HUES64 (cell line): Measurements from ENCODE around the gene METTL24.
A peak's percentile ranks its signal among the peaks of the same experiment; 100 is the strongest.
"Not testable (repeated sequence)": the region's sequence is repeated elsewhere in the genome, so short reads cannot be mapped to it uniquely, and the experiment has no call there.

ENCODE experiments used
- H3K27ac ChIP-seq: 2 replicates; pipeline ENCODE4 v1.7.0; 2013; ENCODE audit warnings: low read depth, low read length, inconsistent platforms
- H3K27me3 ChIP-seq: 2 replicates; pipeline ENCODE4 v1.6.1; 2013; ENCODE audit warnings: mild to moderate bottlenecking, low read length; ENCODE audit not compliant: insufficient read depth
- H3K36me3 ChIP-seq: 2 replicates; pipeline ENCODE4 v1.6.1; 2013; ENCODE audit warnings: mild to moderate bottlenecking, low read length; ENCODE audit not compliant: insufficient read depth
- H3K4me1 ChIP-seq: 2 replicates; pipeline ENCODE4 v1.6.1; 2013; ENCODE audit warnings: mild to moderate bottlenecking, low read length, moderate library complexity; ENCODE audit not compliant: insufficient read depth
- H3K4me3 ChIP-seq: 2 replicates; pipeline ENCODE4 v1.5.1; 2013; ENCODE audit warnings: mild to moderate bottlenecking, low read length, moderate library complexity
- H3K9ac ChIP-seq: 2 replicates; pipeline ENCODE4 v1.6.1; 2013; ENCODE audit warnings: mild to moderate bottlenecking, low read depth, low read length
- H3K9me3 ChIP-seq: 2 replicates; pipeline ENCODE4 v1.6.1; 2013; ENCODE audit warnings: low read depth, low read length; ENCODE audit not compliant: insufficient read depth
- WGBS: fragments of 150-250, 120-280 bp; methylation state at CpG from one replicate; pipeline ENCODE4 v1.1.7; 2013; ENCODE audit warnings: missing lambda C conversion rate; 5-methylcytosine and 5-hydroxymethylcytosine counted together

Gene METTL24

GRCh38 chr6:110287462-110288341, 70.4 kb downstream of the METTL24 start:
- Histone ChIP-seq H3K27ac (no peak overlapping the region), H3K36me3 (no peaks in the 10 kb centered on the region), H3K9ac (no peak overlapping the region), H3K4me1 (peaks cover 7% of the 10 kb centered on the region), H3K27me3 (no peaks in the 10 kb centered on the region), H3K9me3 (peaks cover 17% of the 10 kb centered on the region; the same call in 1 of the 2 replicates), H3K4me3 (no peak overlapping the region)
- WGBS, result 91% methylated on average over 8 of the region's 8 CpGs

GRCh38 chr6:110285306-110286060, 72.7 kb downstream of the METTL24 start:
- Histone ChIP-seq H3K4me3 (no peak overlapping the region), H3K36me3 (no peaks in the 10 kb centered on the region), H3K9me3 (peaks cover 15% of the 10 kb centered on the region; the same call in 1 of the 2 replicates), H3K4me1 (peaks cover 7% of the 10 kb centered on the region), H3K9ac (no peak overlapping the region), H3K27ac (no peak overlapping the region), H3K27me3 (no peaks in the 10 kb centered on the region)
- 79% methylated on average over 7 of the region's 7 CpGs for WGBS

- H3K27ac ChIP-seq, result no peak overlapping the region
- peaks cover 10% of the 10 kb centered on the region; the same call in 1 of the 2 replicates for H3K9me3 ChIP-seq
- H3K36me3 ChIP-seq, result no peaks in the 10 kb centered on the region
- H3K4me3 ChIP-seq, result no peak overlapping the region
- peaks cover 7% of the 10 kb centered on the region for H3K4me1 ChIP-seq
- H3K9ac ChIP-seq, result no peak overlapping the region
- H3K27me3 ChIP-seq, result no peaks in the 10 kb centered on the region
Observed at GRCh38 chr6:110284855-110285254, 73.3 kb downstream of the METTL24 start.

- 89% methylated on average over 2 of the region's 2 CpGs for WGBS
- H3K27me3 ChIP-seq, result no peaks in the 10 kb centered on the region
- no peaks in the 10 kb centered on the region for H3K36me3 ChIP-seq
- peaks cover 7% of the 10 kb centered on the region for H3K4me1 ChIP-seq
- no peak overlapping the region for H3K27ac ChIP-seq
- H3K9me3 ChIP-seq, result no peaks in the 10 kb centered on the region
- H3K9ac ChIP-seq, result no peak overlapping the region
- no peak overlapping the region for H3K4me3 ChIP-seq
Observed at GRCh38 chr6:110283657-110284056, 74.5 kb downstream of the METTL24 start.

- no peak overlapping the region for H3K27ac ChIP-seq
- H3K9ac ChIP-seq, result no peak overlapping the region
- H3K36me3 ChIP-seq, result no peaks in the 10 kb centered on the region
- no peak overlapping the region for H3K4me3 ChIP-seq
- peaks cover 7% of the 10 kb centered on the region for H3K4me1 ChIP-seq
- H3K27me3 ChIP-seq, result no peaks in the 10 kb centered on the region
- H3K9me3 ChIP-seq, result no peaks in the 10 kb centered on the region
- 86% methylated on average over 1 of the region's 1 CpG for WGBS
Observed at GRCh38 chr6:110282412-110282811, 75.7 kb downstream of the METTL24 start.

GRCh38 chr6:110277100-110277665, 81.0 kb downstream of the METTL24 start:
- Histone ChIP-seq H3K4me1 (0 out of 2 replicates have a peak, but pooled peaks cover 8% of the 10 kb centered on the region), H3K9me3 (no peaks in the 10 kb centered on the region), H3K27me3 (no peaks in the 10 kb centered on the region), H3K36me3 (no peaks in the 10 kb centered on the region), H3K27ac (no peak overlapping the region), H3K9ac (no peak overlapping the region), H3K4me3 (no peak overlapping the region)
- 65% methylated on average over 6 of the region's 7 CpGs for WGBS

- H3K4me1 ChIP-seq, result peaks cover 24% of the 10 kb centered on the region
- H3K9me3 ChIP-seq, H3K9ac ChIP-seq, H3K36me3 ChIP-seq, H3K4me3 ChIP-seq, H3K27ac ChIP-seq, H3K27me3 ChIP-seq: not testable (repeated sequence)
Observed at GRCh38 chr6:110272781-110273180, 85.4 kb downstream of the METTL24 start.

GRCh38 chr6:110271732-110272022, 86.5 kb downstream of the METTL24 start:
- H3K4me1 ChIP-seq, result peaks cover 21% of the 10 kb centered on the region
- H3K4me3 ChIP-seq, result no peak overlapping the region
- WGBS, result no CpG with 5 or more reads among the region's 1 CpG
- H3K9ac ChIP-seq, result no peak overlapping the region
- no peaks in the 10 kb centered on the region; the same call in 1 of the 2 replicates for H3K9me3 ChIP-seq
- H3K27ac ChIP-seq, result no peak overlapping the region
- H3K27me3 ChIP-seq, result no peaks in the 10 kb centered on the region
- no peaks in the 10 kb centered on the region for H3K36me3 ChIP-seq

GRCh38 chr6:110270165-110270564, 88.0 kb downstream of the METTL24 start:
- Histone ChIP-seq H3K9me3 (no peaks in the 10 kb centered on the region; the same call in 1 of the 2 replicates), H3K4me3 (peak overlapping the region; percentile 29; the same call in 1 of the 2 replicates), H3K9ac (peak overlapping the region; percentile 65), H3K4me1 (peaks cover 16% of the 10 kb centered on the region), H3K36me3 (no peaks in the 10 kb centered on the region), H3K27ac (peak overlapping the region; percentile 87), H3K27me3 (no peaks in the 10 kb centered on the region)
- WGBS, result 43% methylated on average over 4 of the region's 4 CpGs

GRCh38 chr6:110269623-110270022, 88.5 kb downstream of the METTL24 start:
- H3K27me3 ChIP-seq, result no peaks in the 10 kb centered on the region
- H3K27ac ChIP-seq, result peak overlapping the region; percentile 87
- H3K9me3 ChIP-seq, result no peaks in the 10 kb centered on the region; the same call in 1 of the 2 replicates
- peak overlapping the region; percentile 65 for H3K9ac ChIP-seq
- WGBS, result 79% methylated on average over 1 of the region's 2 CpGs
- H3K36me3 ChIP-seq, result no peaks in the 10 kb centered on the region
- 0 out of 2 replicates have a peak overlapping the region, but pooled peaks have one; percentile 29 for H3K4me3 ChIP-seq
- H3K4me1 ChIP-seq, result peaks cover 16% of the 10 kb centered on the region

- Histone ChIP-seq H3K9me3 (no peaks in the 10 kb centered on the region; the same call in 1 of the 2 replicates), H3K27me3 (no peaks in the 10 kb centered on the region), H3K27ac (no peak overlapping the region), H3K4me1 (peaks cover 16% of the 10 kb centered on the region), H3K9ac (no peak overlapping the region), H3K36me3 (no peaks in the 10 kb centered on the region), H3K4me3 (no peak overlapping the region)
Observed at GRCh38 chr6:110266996-110267395, 91.2 kb downstream of the METTL24 start.
